ENCODE results near the gene CADM2.
"Not testable (repeated sequence)": the region's sequence is repeated elsewhere in the genome, so short reads cannot be mapped to it uniquely, and the experiment has no call there.

The CADM2 gene

DNA sequence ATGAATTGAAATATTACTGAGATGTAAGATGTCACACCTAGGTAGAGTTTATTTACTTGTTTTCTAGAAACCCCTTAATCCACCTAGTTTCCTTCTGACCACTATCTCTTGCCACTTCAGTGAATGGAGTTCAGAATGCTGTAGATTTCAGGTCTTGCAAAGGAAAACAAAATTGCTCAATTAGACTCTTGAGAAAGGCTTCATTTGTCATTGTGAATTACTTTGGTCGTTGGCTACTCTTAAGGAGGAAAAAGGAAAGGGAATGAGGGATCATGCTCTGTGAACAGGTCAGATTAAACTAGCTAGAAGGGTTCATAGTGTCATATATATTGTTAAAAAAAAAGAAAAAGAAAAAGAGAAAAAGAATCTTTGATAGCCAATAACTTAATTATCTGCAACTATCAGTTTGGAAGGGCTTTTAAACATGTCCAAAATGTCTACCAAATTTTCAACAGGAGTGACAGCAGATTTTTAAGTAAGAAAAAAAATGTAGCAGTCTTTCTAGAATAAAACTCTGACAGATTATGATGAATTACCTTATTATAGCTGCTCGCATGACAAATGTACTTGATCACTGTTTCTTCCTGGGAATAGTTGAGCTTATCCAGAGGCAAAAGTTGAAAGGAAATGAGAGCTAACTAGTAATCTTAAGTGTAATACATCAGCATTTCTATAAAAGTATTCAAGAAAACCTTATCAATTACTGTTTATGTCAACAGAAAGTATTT lies 543.5 kb downstream of the CADM2 start:
- no peaks in the 10 kb centered on the region for H3K9me3 ChIP-seq (ENCODE audit: control insufficient read depth, insufficient read depth, low read length)
- no peaks in the 10 kb centered on the region for H3K9me2 ChIP-seq (replicated peaks; ENCODE audit: control insufficient read depth, low read length)
- H3K27me3 ChIP-seq (ENCODE audit: control insufficient read depth, low read length): no peaks in the 10 kb centered on the region
- no peaks in the 10 kb centered on the region for H3K79me2 ChIP-seq (ENCODE audit: control insufficient read depth, low read length)
- no peak overlapping the region for H3K4me2 ChIP-seq (ENCODE audit: low read length)
- H3K4me1 ChIP-seq (ENCODE audit: control insufficient read depth, low read length): no peaks in the 10 kb centered on the region
- no peaks in the 10 kb centered on the region for H3F3A ChIP-seq (ENCODE audit: control insufficient read depth, insufficient read depth)
- no peak overlapping the region for H3K27ac ChIP-seq (ENCODE audit: low read depth, low read length)
- H3K4me3 ChIP-seq (ENCODE audit: low read length): no peak overlapping the region
- H3K36me3 ChIP-seq (ENCODE audit: control insufficient read depth, low read length): no peaks in the 10 kb centered on the region
- H4K20me1 ChIP-seq (ENCODE audit: control insufficient read depth, insufficient read depth, low read depth, low read length): no peaks in the 10 kb centered on the region
- no peak for TF ChIP-seq EZH2phosphoT487 (IDR thresholded peaks at IDR 0.05; ENCODE audit: borderline replicate concordance, low read length)
- TF ChIP-seq, protein P1, sequence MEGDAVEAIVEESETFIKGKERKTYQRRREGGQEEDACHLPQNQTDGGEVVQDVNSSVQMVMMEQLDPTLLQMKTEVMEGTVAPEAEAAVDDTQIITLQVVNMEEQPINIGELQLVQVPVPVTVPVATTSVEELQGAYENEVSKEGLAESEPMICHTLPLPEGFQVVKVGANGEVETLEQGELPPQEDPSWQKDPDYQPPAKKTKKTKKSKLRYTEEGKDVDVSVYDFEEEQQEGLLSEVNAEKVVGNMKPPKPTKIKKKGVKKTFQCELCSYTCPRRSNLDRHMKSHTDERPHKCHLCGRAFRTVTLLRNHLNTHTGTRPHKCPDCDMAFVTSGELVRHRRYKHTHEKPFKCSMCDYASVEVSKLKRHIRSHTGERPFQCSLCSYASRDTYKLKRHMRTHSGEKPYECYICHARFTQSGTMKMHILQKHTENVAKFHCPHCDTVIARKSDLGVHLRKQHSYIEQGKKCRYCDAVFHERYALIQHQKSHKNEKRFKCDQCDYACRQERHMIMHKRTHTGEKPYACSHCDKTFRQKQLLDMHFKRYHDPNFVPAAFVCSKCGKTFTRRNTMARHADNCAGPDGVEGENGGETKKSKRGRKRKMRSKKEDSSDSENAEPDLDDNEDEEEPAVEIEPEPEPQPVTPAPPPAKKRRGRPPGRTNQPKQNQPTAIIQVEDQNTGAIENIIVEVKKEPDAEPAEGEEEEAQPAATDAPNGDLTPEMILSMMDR (IDR thresholded peaks at IDR 0.05; ENCODE audit: low read depth, low read length, poor library complexity, severe bottlenecking): no peak

DNA sequence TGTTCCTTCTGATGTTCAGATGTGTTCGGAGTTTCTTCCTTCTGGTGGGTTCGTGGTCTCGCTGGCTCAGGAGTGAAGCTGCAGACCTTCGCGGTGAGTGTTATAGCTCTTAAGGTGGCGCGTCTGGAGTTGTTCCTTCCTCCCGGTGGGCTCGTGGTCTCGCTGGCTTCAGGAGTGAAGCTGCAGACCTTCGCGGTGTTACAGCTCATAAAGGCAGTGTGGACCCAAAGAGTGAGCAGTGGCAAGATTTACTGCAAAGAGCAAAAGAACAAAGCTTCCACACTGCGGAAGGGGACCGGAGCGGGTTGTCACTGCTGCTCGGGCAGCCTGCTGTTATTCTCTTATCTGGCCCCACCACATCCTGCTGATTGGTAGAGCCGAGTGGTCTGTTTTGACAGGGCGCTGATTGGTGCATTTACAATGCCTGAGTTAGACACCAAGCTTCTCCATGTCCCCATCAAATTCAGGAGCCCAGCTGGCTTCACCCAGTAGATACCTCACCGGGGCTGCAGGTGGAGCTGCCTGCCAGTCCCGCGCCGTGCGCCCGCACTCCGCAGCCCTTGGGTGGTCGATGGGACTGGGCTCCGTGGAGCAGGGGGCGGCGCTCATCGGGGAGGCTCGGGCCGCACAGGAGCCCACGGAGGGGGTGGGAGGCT lies 545.5 kb downstream of the CADM2 start:
- H3K9me3 ChIP-seq (ENCODE audit: control insufficient read depth, insufficient read depth, low read length); H3K4me2 ChIP-seq (ENCODE audit: low read length); H3K36me3 ChIP-seq (ENCODE audit: control insufficient read depth, low read length); H3K4me1 ChIP-seq (ENCODE audit: control insufficient read depth, low read length); H3K79me2 ChIP-seq (ENCODE audit: control insufficient read depth, low read length); H3K27me3 ChIP-seq (ENCODE audit: control insufficient read depth, low read length); H3K9me2 ChIP-seq (replicated peaks; ENCODE audit: control insufficient read depth, low read length); H3K4me3 ChIP-seq (ENCODE audit: low read length); H3F3A ChIP-seq (ENCODE audit: control insufficient read depth, insufficient read depth); H3K27ac ChIP-seq (ENCODE audit: low read depth, low read length); H4K20me1 ChIP-seq (ENCODE audit: control insufficient read depth, insufficient read depth, low read depth, low read length): not testable (repeated sequence)

DNA sequence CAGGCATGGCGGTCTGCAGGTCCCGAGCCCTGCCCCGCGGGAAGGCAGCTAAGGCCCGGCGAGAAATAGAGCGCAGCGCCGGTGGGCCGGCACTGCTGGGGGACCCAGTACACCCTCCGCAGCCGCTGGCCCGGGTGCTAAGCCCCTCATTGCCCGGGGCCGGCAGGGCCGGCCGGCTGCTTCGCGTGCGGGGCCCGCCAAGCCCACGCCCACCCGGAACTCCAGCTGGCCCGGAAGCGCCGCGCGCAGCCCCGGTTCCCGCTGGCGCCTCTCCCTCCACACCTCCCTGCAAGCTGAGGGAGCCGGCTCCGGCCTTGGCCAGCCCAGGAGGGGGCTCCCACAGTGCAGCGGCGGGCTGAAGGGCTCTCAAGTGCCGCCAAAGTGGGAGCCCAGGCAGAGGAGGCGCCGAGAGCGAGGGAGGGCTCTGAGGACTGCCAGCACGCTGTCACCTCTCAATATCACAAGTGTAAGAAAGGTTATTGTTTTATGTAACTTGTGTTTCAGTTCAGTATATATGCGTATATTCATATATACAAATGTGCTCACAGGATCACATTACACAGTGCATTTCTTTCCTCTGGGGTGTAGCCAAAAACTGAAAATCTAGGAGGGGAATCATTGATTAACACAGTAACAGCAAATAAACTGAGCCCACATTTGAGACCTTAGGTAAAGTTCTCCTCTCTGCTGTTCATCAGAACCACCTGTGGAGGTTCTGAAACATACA lies 546.2 kb downstream of the CADM2 start:
- H4K20me1 ChIP-seq (ENCODE audit: control insufficient read depth, insufficient read depth, low read depth, low read length); H3K27ac ChIP-seq (ENCODE audit: low read depth, low read length); H3K27me3 ChIP-seq (ENCODE audit: control insufficient read depth, low read length); H3K4me2 ChIP-seq (ENCODE audit: low read length); H3K79me2 ChIP-seq (ENCODE audit: control insufficient read depth, low read length); H3F3A ChIP-seq (ENCODE audit: control insufficient read depth, insufficient read depth); H3K4me3 ChIP-seq (ENCODE audit: low read length); H3K4me1 ChIP-seq (ENCODE audit: control insufficient read depth, low read length); H3K9me2 ChIP-seq (replicated peaks; ENCODE audit: control insufficient read depth, low read length); H3K36me3 ChIP-seq (ENCODE audit: control insufficient read depth, low read length); H3K9me3 ChIP-seq (ENCODE audit: control insufficient read depth, insufficient read depth, low read length): not testable (repeated sequence)

DNA sequence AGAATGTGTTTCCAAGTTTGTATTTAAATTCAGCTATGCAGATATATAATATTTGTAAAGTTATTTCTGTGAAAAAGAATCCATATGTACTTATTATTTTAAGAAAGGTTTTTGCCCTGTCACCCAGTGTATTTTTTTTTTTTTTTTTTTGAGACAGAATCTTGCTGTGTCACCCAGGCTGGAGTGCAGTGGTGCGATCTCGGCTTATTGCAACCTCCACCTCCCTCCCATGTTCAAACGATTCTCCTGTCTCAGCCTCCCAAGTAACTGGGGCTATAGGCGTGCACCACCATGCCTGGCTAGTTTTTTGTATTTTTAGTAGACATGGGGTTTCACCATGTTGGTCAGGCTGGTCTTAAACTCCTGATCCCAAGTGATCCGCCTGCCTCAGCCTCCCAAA lies 548.3 kb downstream of the CADM2 start:
- H3K9me3 ChIP-seq (ENCODE audit: control insufficient read depth, insufficient read depth, low read length); H3K36me3 ChIP-seq (ENCODE audit: control insufficient read depth, low read length); H3K79me2 ChIP-seq (ENCODE audit: control insufficient read depth, low read length); H3F3A ChIP-seq (ENCODE audit: control insufficient read depth, insufficient read depth); H3K4me2 ChIP-seq (ENCODE audit: low read length); H3K9me2 ChIP-seq (replicated peaks; ENCODE audit: control insufficient read depth, low read length); H3K4me1 ChIP-seq (ENCODE audit: control insufficient read depth, low read length); H3K27me3 ChIP-seq (ENCODE audit: control insufficient read depth, low read length); H3K4me3 ChIP-seq (ENCODE audit: low read length); H4K20me1 ChIP-seq (ENCODE audit: control insufficient read depth, insufficient read depth, low read depth, low read length); H3K27ac ChIP-seq (ENCODE audit: low read depth, low read length): not testable (repeated sequence)

Data from DOHH2 (cell line).